Esophagus squamous epithelium (tissue), 5 donors: Measurements from ENCODE around the gene IP6K1. TPM values are rescaled to one million over a fixed set of nuclear protein-coding genes. Genes with fewer than 3 reads are reported as not detected.
A peak's percentile ranks its signal among the peaks of the same experiment; 100 is the strongest.

Experiments used
- DNase-seq: peaks from one replicate; lab custom pipeline; 2025; lab: John Stamatoyannopoulos, UW
- H3K27ac ChIP-seq, 4 donors: fragments of 200-600 bp; sonication (generic); one replicate each; pipeline ENCODE4 v1.5.1; 2016 to 2019; ENCODE audit warnings: mild to moderate bottlenecking in 1 of 4
- H3K27me3 ChIP-seq, 4 donors: fragments of 200-600 bp; sonication (generic); 1 replicate in 3 of 4; 2 replicates in 1 of 4; pipeline versions ENCODE4 v1.5.1 to v1.6.0; 2017 to 2021; ENCODE audit warnings: antibody characterized with exemption in 1 of 4
- H3K36me3 ChIP-seq, 3 donors: fragments of 200-600 bp; sonication (generic); one replicate each; pipeline ENCODE4 v1.5.1; 2016 to 2019
- H3K4me1 ChIP-seq, 3 donors: fragments of 200-600 bp; sonication (generic); one replicate each; pipeline ENCODE4 v1.5.1; 2017 to 2019
- H3K4me3 ChIP-seq, 4 donors: fragments of 200-600 bp; sonication (generic); 1 replicate in 3 of 4; 2 replicates in 1 of 4; pipeline ENCODE4 v1.5.1; 2016 to 2019; ENCODE audit warnings: mild to moderate bottlenecking in 2 of 4, moderate library complexity in 1 of 4
- H3K9me3 ChIP-seq, 3 donors: fragments of 200-600 bp; sonication (generic); one replicate each; pipeline ENCODE4 v1.5.1; 2016 to 2019
- CTCF ChIP-seq, 6 experiments: fragments of 450-650 bp in 4 of 6; fragments of 200-600 bp in 2 of 6; sonication (generic) in 2 of 6; IDR thresholded peaks; one replicate each; pipeline ENCODE4 v1.5.1; 2016 to 2019; ENCODE audit warnings: antibody characterized with exemption in 6 of 6, mild to moderate bottlenecking in 4 of 6, moderate library complexity in 4 of 6
- POLR2A ChIP-seq, 4 donors: fragments of 450-650 bp; IDR thresholded peaks; one replicate each; pipeline ENCODE4 v1.6.1; 2017; ENCODE audit warnings: antibody characterized with exemption in 4 of 4, mild to moderate bottlenecking in 4 of 4, moderate library complexity in 3 of 4
- WGBS, 2 donors: methylation state at CpG; one replicate each; pipeline ENCODE4 v1.1.5; 2018; 5-methylcytosine and 5-hydroxymethylcytosine counted together
- intact Hi-C: fragments of 100-400 bp; cut with DNase I; formaldehyde crosslinking; loops from one replicate; pipeline ENCODE4 v1.15.0; 2022
- total RNA-seq, 4 donors: library from RNA; depleted of rRNA; stranded (reverse); fragments of >200 nt; gene quantifications; one replicate each; pipeline ENCODE4 v1.1.0, GENCODE V29; 2016
- donor health status: DM: yes; HTN: yes; CAD: no.

Gene IP6K1
- total RNA-seq, 4 donors from 2014 or later: 23.0 to 35.1 (median 28.1) TPM

- intact Hi-C loops: no loop called here
- Histone ChIP-seq H3K36me3 (peaks cover 15 to 46% (median 18%) of the 10 kb centered on the region in 3 donors), H3K4me1 (peaks cover 18 to 47% (median 19%) of the 10 kb centered on the region in 3 donors), H3K4me3 (peak overlapping the region; percentile 24 to 65 (median 53)), H3K9me3 (no peaks in the 10 kb centered on the region), H3K27me3 (no peaks in the 10 kb centered on the region), H3K27ac (peak overlapping the region; percentile 76 to 88 (median 84))
- DNase-seq: no peak
- 43 to 57% methylated on average over 3 to 5 of the region's 9 CpGs for WGBS, 2 donors
- TF ChIP-seq POLR2A (IDR thresholded peaks at IDR 0.05): no peak
- no peak for TF ChIP-seq CTCF (IDR thresholded peaks at IDR 0.05)
These were observed 26.7 kb upstream of the IP6K1 start for GRCh38 chr3:49812916-49813496.

DNA sequence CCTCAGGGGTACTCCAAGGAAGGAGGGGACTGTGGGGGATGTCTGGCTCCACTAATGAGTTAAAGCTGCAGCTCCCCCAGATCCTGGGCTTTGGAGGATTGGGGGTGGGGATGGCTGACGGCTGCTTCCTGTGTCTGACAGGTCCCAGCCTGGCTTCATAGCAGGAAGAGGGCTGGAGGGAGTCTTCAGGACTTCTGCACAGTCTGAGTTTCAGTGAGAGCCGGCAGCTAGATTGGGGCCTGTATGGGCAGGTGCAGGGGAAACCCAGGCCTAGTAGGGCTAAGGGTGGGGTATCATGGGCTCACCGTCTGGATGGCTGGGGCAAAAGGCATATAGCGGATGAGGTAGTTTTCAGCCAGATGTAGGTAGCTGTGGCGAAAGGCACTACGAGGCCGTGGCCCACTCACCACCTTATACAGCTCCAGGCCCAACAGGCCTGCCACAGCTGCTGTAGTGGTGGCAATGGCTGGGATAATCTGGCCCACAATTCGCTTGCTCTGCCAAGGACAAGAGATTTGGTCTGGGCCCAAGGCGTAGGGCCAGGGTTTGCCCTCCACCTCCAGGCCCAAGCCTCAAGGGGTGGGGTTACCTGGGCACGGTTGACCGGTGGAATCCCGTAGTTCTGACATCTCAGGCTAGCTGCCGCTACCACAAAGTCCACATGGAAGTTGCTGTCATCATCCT is 21.2 kb upstream of the IP6K1 start:
- H3K36me3 ChIP-seq: peaks cover 15 to 51% (median 18%) of the 10 kb centered on the region in 3 donors
- DNase-seq: no peak
- peaks cover 44 to 75% (median 52%) of the 10 kb centered on the region in 3 donors for H3K4me1 ChIP-seq
- intact Hi-C loops: no loop called here
- H3K27me3 ChIP-seq: no peaks in the 10 kb centered on the region
- no peak overlapping the region for H3K4me3 ChIP-seq
- WGBS, 2 donors: 29 to 54% methylated on average over 3 to 10 of the region's 13 CpGs
- H3K9me3 ChIP-seq: no peaks in the 10 kb centered on the region
- TF ChIP-seq POLR2A (IDR thresholded peaks at IDR 0.05) (no peak), CTCF (IDR thresholded peaks at IDR 0.05) (no peak)
- peak overlapping the region; percentile 7 to 98 (median 38) for H3K27ac ChIP-seq

DNA sequence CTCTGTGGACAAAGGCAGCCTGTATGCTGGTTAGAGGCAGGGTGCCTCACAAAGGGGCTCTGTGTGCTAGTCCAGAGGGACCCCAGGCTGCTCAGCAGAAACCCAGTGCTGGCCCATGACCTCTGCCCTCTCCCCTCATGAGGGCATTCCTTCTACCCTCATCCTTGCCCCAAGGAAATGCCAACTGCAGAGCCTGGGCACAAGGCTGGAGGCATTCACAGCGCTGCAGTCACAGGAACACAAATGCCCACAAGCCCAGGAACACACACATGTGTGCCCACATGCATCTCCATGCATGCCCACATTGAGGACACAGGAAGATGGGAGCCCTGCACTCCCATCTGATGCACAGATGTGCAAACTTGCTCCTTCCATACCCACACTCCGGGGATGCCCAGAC is 20.5 kb upstream of the IP6K1 start:
- no peaks in the 10 kb centered on the region for H3K9me3 ChIP-seq
- WGBS, 2 donors: 71 to 73% methylated on average over 2 of the region's 2 CpGs
- no peaks in the 10 kb centered on the region for H3K27me3 ChIP-seq
- no peak for TF ChIP-seq POLR2A (IDR thresholded peaks at IDR 0.05)
- TF ChIP-seq CTCF (IDR thresholded peaks at IDR 0.05): no peak
- peaks cover 14 to 44% (median 18%) of the 10 kb centered on the region in 3 donors for H3K36me3 ChIP-seq
- H3K4me1 ChIP-seq: peaks cover 42 to 75% (median 51%) of the 10 kb centered on the region in 3 donors
- no peak overlapping the region for H3K4me3 ChIP-seq
- intact Hi-C loops: no loop called here
- DNase-seq: no peak
- peak overlapping the region; percentile 96 to 98 (median 97) for H3K27ac ChIP-seq

DNA sequence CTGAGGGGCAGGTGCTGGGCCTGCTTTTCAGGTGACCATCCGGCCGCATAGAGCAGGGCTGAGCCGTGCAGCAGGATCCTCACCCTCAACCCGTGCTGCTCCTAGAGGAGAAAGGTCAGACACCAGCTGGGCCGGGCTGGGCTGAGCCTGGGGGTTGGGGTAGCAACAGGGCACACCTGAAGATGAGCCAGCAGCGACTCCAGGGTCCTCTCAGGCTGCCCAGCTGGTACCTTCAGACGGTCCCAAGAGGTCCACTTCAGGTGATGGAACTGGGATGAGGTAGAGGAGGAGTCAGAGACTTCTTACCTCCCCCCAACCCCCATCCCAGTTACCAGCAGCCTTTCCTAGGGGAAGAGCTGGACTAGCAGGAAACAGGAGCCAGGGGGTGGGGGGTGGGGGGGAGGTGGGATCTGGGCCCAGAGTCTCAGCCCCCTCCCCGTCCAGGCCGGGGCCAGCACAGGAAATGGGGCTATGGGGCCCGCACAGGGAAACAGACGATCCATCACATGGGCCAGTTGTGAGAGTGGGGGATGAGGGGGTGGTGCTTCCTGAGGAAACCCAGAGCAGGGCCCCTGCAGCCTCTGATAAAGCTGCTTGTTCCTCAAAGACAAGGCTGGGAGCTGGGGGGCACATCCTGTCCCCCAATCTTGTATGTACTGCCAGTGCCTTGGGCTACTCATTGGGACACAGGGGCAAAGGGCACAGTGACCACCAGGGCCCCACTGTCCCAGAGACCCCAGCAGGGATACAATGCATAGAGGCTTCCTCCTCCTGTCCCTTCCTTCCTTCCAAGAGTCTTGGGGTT is 19.8 kb upstream of the IP6K1 start:
- peak overlapping the region in 2 of 4 donors; percentile 87 to 93 for H3K4me3 ChIP-seq
- WGBS, 2 donors: 11 to 40% methylated on average over 4 of the region's 11 CpGs
- peaks cover 44 to 69% (median 51%) of the 10 kb centered on the region in 3 donors for H3K4me1 ChIP-seq
- intact Hi-C loops: no loop called here
- H3K27me3 ChIP-seq: peaks cover 0 to 2% (median 0%) of the 10 kb centered on the region in 4 donors
- DNase-seq: no peak
- H3K9me3 ChIP-seq: no peaks in the 10 kb centered on the region
- TF ChIP-seq POLR2A (IDR thresholded peaks at IDR 0.05): no peak
- no peak for TF ChIP-seq CTCF (IDR thresholded peaks at IDR 0.05)
- peaks cover 6 to 36% (median 16%) of the 10 kb centered on the region in 3 donors for H3K36me3 ChIP-seq
- H3K27ac ChIP-seq: peak overlapping the region; percentile 96 to 98 (median 97)
